ENCODE measurements around the gene SH3GL3. TPM values are rescaled to one million over a fixed set of nuclear protein-coding genes. Genes with fewer than 3 reads are reported as not detected.

SH3GL3 gene, protein sequence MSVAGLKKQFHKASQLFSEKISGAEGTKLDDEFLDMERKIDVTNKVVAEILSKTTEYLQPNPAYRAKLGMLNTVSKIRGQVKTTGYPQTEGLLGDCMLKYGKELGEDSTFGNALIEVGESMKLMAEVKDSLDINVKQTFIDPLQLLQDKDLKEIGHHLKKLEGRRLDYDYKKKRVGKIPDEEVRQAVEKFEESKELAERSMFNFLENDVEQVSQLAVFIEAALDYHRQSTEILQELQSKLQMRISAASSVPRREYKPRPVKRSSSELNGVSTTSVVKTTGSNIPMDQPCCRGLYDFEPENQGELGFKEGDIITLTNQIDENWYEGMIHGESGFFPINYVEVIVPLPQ
- 0.38 to 0.75 TPM (median 0.61 TPM) in 5 replicates for total RNA-seq (2022; extraction: Qiagen RNA extraction)

DNA sequence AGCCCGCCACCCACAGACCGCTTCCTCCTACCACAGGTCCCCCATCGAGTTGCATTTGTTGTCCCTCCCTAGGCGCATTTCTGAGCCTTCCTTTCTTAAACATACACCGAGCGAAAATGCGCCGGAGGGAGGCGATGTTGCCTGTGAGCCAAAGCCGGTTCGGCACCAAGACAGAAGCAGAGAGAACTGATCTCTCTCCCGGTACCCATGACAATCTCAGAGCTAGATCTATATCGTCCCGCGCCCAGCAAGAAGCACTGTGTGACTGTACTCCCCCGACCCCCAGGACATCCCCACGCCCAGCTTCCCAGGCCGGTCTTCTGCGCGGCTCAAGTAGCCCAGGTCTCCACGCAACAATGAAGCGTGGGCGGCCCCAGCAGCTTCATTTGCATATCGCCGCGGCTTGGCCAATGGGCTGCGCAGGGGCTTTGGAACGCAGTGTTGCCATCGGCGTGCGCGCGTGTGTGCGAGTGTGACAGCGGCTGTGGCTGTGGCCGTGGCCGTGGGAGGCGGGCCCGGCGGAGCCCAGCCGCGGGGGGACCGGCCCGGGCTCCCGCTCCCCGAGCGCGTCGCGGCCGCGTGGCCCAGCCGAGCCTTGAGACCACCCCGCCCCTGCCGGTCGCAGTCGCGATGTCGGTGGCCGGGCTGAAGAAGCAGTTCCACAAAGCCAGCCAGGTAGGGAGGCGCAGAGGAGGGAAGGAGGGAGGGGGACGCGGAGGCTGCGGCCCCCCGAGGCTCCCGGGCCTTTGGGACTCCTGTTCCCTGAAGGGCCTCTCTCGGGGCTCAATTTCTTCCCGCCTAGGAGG, at the start of gene SH3GL3:
Gene SH3GL3, plus strand, starts transcription at position 438 of the 806 bp plus-strand sequence. Its CDS starts 193 bp downstream, at position 631.

DNA sequence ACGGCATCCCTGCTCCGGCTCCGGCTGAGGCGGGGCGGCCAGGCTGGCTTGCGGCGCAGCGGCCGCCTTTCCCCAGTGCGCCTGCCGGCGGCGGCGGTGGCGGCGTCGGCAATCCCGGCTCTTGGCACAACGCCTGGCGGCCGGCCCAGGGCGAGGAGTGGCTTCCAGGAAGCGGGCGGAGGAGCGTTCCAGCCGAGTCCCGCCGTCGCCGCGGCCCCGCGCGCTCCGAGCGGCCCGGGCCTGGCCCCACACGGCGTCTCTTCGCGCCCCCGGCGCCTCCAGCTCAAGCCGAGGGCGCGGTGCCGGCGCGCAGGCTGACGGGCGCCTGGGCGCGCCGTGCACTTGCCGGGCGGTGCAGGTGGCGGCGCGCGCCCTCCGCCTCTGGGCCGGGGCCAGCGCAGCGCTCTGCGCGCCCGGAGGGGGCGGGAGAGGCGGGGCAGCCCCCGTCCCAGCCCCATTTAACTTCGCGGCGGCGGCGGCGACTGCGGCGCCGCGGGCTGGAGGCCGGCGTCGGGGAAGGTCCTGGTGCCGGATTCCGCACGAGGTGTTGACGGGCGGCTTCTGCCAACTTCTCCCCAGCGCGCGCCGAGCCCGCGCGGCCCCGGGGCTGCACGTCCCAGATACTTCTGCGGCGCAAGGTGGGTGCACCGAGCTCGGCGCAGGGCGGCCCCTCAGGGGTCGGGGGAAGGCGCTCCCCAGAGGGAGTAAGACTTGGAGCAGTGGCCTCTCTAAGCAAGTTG, 206.7 kb downstream of the SH3GL3 start, which contains the start of gene ADAMTSL3:
Gene ADAMTSL3, plus strand, starts transcription at position 485 of the 740 bp plus-strand sequence. CDS start 1,639 bp downstream, outside the sequence.

Other genes starting within 250 kb of the SH3GL3 start
- gene HDGFL3, start 239.5 kb upstream of the SH3GL3 start, total RNA-seq (2022; extraction: Qiagen RNA extraction), result 47.0 to 70.3 TPM (median 54.1 TPM) in 5 replicates
- gene BNC1, start 162.7 kb upstream of the SH3GL3 start, total RNA-seq (2022; extraction: Qiagen RNA extraction), result 0.69 to 0.95 TPM (median 0.86 TPM) in 5 replicates
- 0.22 to 0.70 TPM (median 0.32 TPM) in 5 replicates for gene ADAMTSL3, start 206.8 kb downstream of the SH3GL3 start, total RNA-seq (2022; extraction: Qiagen RNA extraction)